Ascending aorta (tissue), 2 donors: Measurements from ENCODE around the gene MPZ. TPM values are rescaled to one million over a fixed set of nuclear protein-coding genes. Genes with fewer than 3 reads are reported as not detected.
"Not testable (repeated sequence)": the region's sequence is repeated elsewhere in the genome, so short reads cannot be mapped to it uniquely, and the experiment has no call there.

ENCODE experiments used
- DNase-seq, 2 donors: peaks; one replicate each; pipeline ENCODE4 v3.0.0-alpha.2; 2019; ENCODE audit warnings: low spot score in 2 of 2
- H3K27ac ChIP-seq, 2 donors: fragments of 200-600 bp; sonication (generic); one replicate each; pipeline ENCODE4 v1.5.1; 2016 to 2017; ENCODE audit warnings: mild to moderate bottlenecking in 1 of 2
- H3K27me3 ChIP-seq: fragments of 200-600 bp; sonication (generic); one replicate; pipeline ENCODE4 v1.5.1; 2017
- H3K36me3 ChIP-seq, 2 donors: fragments of 200-600 bp; sonication (generic); one replicate each; pipeline ENCODE4 v1.5.1; 2016
- H3K4me1 ChIP-seq, 2 donors: fragments of 200-600 bp; sonication (generic); one replicate each; pipeline ENCODE4 v1.5.1; 2016 to 2017; ENCODE audit warnings: mild to moderate bottlenecking in 1 of 2
- H3K4me3 ChIP-seq, 2 donors: fragments of 200-600 bp; sonication (generic); one replicate each; pipeline ENCODE4 v1.5.1; 2016 to 2017; ENCODE audit warnings: mild to moderate bottlenecking in 1 of 2
- H3K9me3 ChIP-seq, 2 donors: fragments of 200-600 bp; sonication (generic); one replicate each; pipeline ENCODE4 v1.5.1; 2016
- CTCF ChIP-seq, 3 experiments: fragments of 200-600 bp in 2 of 3; fragments of 450-650 bp in 1 of 3; sonication (generic) in 2 of 3; IDR thresholded peaks; one replicate each; pipeline ENCODE4 v1.5.1; 2016 to 2019; ENCODE audit warnings: antibody characterized with exemption in 3 of 3, mild to moderate bottlenecking in 1 of 3, moderate library complexity in 1 of 3
- intact Hi-C: fragments of 100-400 bp; cut with DNase I; formaldehyde crosslinking; loops from one replicate; pipeline ENCODE4 v1.15.1; 2023
- total RNA-seq: library from RNA; depleted of rRNA; stranded (reverse); fragments of >200 nt; gene quantifications from one replicate; pipeline ENCODE4 v1.1.0, GENCODE V29; 2016

The MPZ gene
- total RNA-seq, 1 donor from 2014 or later = 2.4 TPM

GRCh38 chr1:161342177-161342576 lies 32.4 kb upstream of the MPZ start:
- no peaks in the 10 kb centered on the region for H3K9me3 ChIP-seq
- H3K27me3 ChIP-seq = no peaks in the 10 kb centered on the region
- peaks cover 22 to 54% of the 10 kb centered on the region in 2 donors for H3K36me3 ChIP-seq
- no peak overlapping the region for H3K4me3 ChIP-seq
- no peak for TF ChIP-seq CTCF (IDR thresholded peaks at IDR 0.05)
- intact Hi-C loops = no loop called here
- H3K4me1 ChIP-seq = no peaks in the 10 kb centered on the region
- DNase-seq = no peak
- H3K27ac ChIP-seq = no peak overlapping the region

DNA sequence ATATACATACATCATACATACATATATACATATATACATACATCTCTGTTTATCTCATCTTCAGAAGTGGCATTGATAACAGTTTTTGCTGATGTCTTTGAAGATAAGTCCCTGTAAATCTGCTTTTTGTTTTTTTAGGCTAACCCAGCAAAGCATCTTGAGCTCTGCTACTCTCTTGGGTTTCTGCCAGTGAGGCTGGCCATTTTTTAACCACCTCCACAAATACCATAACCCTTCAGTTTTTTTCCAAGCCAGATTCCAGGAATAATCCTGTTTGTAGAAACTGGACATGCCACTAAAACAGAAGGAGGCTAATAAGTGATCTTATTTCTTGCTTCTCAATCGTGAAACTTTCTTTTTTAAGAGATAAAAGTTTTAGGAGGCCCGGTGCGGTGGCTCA lies 26.0 kb upstream of the MPZ start:
- H3K36me3 ChIP-seq = peaks cover 33 to 74% of the 10 kb centered on the region in 2 donors
- no peaks in the 10 kb centered on the region for H3K9me3 ChIP-seq
- no peak overlapping the region for H3K27ac ChIP-seq
- no peak for TF ChIP-seq CTCF (IDR thresholded peaks at IDR 0.05)
- no peak overlapping the region for H3K4me3 ChIP-seq
- intact Hi-C loops = no loop called here
- DNase-seq = no peak
- no peaks in the 10 kb centered on the region for H3K4me1 ChIP-seq
- H3K27me3 ChIP-seq = no peaks in the 10 kb centered on the region

DNA sequence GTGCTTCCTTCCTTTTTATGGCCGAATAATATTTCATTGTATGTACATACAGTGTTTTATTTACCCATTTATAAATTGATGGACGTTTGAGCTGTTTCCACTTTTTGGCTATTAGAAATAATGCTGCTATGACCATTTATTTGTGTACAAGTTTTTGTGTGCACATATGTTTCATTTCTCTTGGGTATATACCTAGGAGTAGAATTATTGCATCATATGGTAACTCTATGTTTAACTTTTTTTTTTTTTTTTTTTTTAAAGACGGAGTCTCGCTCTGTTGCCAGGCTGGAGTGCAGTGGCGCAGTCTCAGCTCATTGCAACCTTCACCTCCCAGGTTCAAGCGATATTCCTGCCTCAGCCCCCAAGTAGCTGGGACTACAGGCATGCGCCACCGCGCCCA lies 23.4 kb upstream of the MPZ start:
- peaks cover 47 to 82% of the 10 kb centered on the region in 2 donors for H3K36me3 ChIP-seq
- no peak overlapping the region for H3K4me3 ChIP-seq
- H3K27me3 ChIP-seq = no peaks in the 10 kb centered on the region
- no peaks in the 10 kb centered on the region for H3K9me3 ChIP-seq
- intact Hi-C loops = no loop called here
- no peak for DNase-seq
- no peak overlapping the region for H3K27ac ChIP-seq
- no peak for TF ChIP-seq CTCF (IDR thresholded peaks at IDR 0.05)
- H3K4me1 ChIP-seq = no peaks in the 10 kb centered on the region

DNA sequence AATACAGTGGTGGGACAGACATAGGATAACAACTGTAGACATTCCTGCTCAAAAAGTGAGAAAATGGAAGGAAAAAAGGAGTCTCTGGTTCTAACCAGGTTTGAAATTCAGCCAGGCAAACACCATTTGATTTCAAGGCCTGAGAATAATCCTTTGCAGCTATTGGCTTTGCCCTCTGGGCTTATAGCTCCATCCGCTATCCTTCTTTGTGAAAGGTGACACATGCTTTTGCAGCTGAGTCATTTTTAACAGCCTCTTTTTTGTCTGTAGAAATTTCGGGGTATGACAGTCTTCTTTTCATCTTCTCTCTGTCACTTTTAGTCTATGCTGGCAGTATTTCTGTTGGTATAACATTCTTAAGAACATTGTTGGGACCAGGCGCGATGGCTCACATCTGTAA lies 20.6 kb upstream of the MPZ start:
- no peak for TF ChIP-seq CTCF (IDR thresholded peaks at IDR 0.05)
- DNase-seq = no peak
- intact Hi-C loops = no loop called here
- Histone ChIP-seq H3K27ac (no peak overlapping the region), H3K4me3 (no peak overlapping the region), H3K27me3 (no peaks in the 10 kb centered on the region), H3K36me3 (peaks cover 67 to 94% of the 10 kb centered on the region in 2 donors), H3K9me3 (no peaks in the 10 kb centered on the region), H3K4me1 (no peaks in the 10 kb centered on the region)

DNA sequence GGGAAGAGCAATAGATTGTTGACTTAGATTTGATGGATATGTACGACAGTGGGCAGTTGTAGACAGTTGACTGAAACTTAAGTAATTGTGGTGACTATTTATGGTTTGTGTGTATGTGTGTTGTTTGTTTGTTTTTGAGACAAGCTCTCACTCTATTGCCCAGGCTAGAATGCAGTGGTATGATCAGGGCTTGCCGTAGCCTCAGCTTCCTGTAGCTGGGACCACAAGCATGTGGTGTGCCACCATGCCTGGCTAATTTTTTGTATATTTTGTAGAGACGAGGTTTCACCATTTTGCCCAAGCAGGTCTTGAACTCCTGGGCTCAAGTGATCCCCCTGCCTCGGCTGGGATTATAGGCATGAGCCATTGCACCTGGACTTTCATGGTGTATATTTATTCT lies 14.3 kb upstream of the MPZ start:
- Histone ChIP-seq H3K36me3 (peaks cover 31 to 52% of the 10 kb centered on the region in 2 donors), H3K4me1 (no peaks in the 10 kb centered on the region), H3K4me3 (no peak overlapping the region), H3K9me3 (no peaks in the 10 kb centered on the region), H3K27ac (no peak overlapping the region), H3K27me3 (no peaks in the 10 kb centered on the region)
- DNase-seq = no peak
- TF ChIP-seq CTCF (IDR thresholded peaks at IDR 0.05) = no peak
- intact Hi-C loops = no loop called here

DNA sequence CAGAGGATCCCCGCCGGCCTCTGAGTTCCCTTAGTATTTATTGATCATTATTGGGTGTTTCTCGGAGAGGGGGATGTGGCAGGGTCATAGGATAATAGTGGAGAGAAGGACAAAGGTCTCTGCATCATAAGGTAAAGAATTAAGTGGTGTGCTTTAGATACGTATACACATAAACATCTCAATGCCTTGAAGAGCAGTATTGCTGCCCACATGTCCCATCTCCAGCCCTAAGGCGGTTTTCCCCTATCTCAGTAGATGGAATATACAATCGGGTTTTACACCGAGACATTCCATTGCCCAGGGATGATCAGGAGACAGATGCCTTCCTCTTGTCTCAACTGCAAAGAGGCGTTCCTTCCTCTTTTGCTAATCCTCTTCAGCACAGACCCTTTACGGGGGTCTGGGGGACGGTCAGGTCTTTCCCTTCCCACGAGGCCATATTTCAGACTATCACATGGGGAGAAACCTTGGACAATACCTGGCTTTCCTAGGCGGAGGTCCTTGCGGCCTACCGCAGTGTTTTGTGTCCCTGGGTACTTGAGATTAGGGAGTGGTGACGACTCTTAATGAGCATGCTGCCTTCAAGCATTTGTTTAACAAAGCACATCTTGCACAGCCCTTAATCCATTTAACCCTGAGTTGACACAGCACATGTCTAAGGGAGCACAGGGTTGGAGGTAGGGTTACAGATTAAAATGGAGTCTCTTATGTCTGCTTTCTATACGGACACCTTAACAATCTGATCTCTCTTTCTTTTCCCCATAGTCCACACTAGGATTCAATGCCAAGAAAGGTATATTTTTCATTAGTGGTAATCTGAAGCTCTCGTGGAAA lies 6.3 kb upstream of the MPZ start:
- H3K9me3 ChIP-seq, H3K4me1 ChIP-seq, DNase-seq, H3K27me3 ChIP-seq, H3K27ac ChIP-seq, H3K4me3 ChIP-seq, H3K36me3 ChIP-seq: not testable (repeated sequence)
- intact Hi-C loops = loop anchor here (2.0 to 10.0 kb wide), 2 partner anchors 89 to 449 kb away; partner anchors contain the start of genes ATF6 and TOMM40L
